GM21576 (cell line): Measurements from ENCODE around the gene ELAC1.
"Not testable (repeated sequence)": the region's sequence is repeated elsewhere in the genome, so short reads cannot be mapped to it uniquely, and the experiment has no call there.

Source experiments
- ATAC-seq: cut with Tn5 transposase; IDR thresholded peaks from one replicate; pipeline ENCODE4 v1.9.1; 2021; ENCODE audit warnings: mild to moderate bottlenecking, moderate library complexity; ENCODE audit not compliant: unreplicated experiment

The ELAC1 gene, protein sequence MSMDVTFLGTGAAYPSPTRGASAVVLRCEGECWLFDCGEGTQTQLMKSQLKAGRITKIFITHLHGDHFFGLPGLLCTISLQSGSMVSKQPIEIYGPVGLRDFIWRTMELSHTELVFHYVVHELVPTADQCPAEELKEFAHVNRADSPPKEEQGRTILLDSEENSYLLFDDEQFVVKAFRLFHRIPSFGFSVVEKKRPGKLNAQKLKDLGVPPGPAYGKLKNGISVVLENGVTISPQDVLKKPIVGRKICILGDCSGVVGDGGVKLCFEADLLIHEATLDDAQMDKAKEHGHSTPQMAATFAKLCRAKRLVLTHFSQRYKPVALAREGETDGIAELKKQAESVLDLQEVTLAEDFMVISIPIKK

DNA sequence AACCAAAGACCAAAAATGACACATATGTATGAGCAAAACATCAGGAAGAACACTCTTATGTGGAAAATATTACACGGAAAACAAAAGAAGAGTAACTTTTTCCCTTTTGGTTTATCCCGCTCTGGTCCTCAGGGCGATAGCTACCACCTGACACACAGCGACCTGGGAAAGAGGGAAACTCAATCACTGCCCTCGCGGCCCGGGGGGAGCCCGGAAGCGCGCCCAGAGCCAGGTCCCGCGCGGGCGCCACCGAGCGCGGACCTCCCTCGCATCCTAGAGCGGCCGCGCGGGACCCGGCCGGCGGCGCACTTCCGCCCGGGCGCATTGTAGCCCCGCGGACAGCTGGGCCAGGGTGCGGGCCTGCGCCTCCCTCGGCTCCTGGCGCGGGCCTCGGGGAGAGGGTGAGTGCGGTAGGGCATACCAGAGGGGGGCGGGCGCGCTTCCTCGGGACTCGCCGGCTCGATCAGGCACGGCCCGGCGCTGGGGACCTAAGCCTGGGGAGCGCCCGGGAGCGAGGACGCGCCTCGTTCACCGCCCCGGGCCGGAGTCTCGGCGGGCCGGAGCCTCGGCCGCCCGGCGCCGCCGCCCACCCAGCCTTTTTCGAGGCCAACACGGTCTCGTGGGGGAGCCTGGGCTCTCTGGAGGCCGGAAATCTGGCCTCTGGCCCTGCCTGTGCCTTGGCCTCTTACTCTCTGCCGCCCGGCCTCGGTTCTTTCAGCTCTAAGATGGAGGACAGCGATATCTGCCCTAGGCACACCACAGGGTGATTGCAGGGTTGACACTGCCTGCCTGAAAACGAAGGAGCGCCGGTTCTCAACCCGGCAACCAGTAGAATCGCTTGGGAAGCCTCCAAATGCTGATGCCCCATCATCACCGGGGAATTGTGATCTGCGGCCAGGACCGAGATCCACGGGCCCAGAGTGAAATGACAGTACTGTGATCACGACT is at the start of gene ELAC1:
Gene ELAC1 (plus strand): TSS at position 327 of the 948 bp plus-strand sequence. CDS start 6,365 bp downstream, outside the sequence.
- peak; percentile 93 for ATAC-seq

DNA sequence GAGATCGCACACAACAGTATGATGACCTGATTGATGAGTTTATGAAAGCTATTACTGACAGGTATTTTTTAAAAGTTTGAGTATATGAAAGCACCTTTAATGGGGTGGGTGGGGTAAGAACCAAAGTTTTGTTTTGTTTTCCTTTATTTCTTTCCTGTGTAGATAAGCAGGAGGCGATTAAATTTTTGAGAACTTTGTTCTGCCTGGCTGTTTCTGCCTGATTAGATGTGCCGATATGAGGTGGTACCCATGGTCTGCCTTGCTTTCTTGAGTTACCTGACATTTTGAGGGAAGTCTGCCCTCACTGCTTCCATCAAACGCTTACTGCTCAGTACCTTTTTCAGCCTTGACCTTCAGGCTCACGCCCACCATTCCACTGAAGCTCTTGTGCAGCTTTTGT is 49.7 kb upstream of the ELAC1 start:
- no peak for ATAC-seq

- no peak for ATAC-seq
These were observed 43.5 kb upstream of the ELAC1 start for GRCh38 chr18:50924372-50924771.

GRCh38 chr18:50926521-50926920 is 41.3 kb upstream of the ELAC1 start:
- no peak for ATAC-seq

- no peak for ATAC-seq
These were observed 39.3 kb upstream of the ELAC1 start for GRCh38 chr18:50928551-50928950.

DNA sequence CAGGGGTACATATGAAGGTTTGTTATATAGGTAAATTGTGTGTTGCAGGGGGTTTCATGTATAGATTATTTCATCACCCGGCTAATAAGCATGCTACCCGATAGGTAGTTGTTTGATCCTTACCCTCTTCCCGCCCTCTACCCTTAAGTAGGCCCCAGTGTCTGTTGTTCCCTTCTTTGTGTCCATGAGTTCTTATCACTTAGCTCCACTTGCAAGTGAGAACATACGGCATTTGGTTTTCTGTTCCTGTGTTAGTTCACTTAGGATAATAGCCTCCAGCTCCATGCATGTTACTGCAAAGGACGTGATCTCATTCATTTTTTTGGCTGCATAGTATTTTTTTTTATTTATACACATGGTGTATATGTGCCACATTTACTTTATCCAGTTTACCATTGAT is 34.2 kb upstream of the ELAC1 start:
- ATAC-seq = no peak

GRCh38 chr18:50934545-50935211 is 33.2 kb upstream of the ELAC1 start:
- no peak for ATAC-seq

GRCh38 chr18:50935493-50936191 is 32.2 kb upstream of the ELAC1 start:
- ATAC-seq = no peak

DNA sequence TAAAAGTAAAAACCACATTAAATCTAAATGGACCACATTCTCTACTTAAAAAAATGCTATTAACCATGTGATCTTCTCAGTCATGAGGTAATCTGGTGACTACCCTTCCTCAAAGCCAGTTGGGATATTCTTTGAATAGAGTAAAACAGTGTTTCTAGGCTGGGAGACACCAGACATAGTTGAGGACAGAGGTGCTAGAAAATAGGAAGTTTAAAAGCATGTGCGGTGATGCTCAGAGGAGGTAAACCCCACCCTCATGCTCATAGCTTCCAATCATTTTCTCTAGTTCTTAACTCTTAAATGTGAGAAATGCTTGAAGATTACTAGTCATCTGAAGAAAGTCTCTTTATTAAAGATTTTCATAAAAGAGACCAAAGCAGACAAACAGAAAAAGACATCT is 30.7 kb upstream of the ELAC1 start:
- ATAC-seq = no peak

DNA sequence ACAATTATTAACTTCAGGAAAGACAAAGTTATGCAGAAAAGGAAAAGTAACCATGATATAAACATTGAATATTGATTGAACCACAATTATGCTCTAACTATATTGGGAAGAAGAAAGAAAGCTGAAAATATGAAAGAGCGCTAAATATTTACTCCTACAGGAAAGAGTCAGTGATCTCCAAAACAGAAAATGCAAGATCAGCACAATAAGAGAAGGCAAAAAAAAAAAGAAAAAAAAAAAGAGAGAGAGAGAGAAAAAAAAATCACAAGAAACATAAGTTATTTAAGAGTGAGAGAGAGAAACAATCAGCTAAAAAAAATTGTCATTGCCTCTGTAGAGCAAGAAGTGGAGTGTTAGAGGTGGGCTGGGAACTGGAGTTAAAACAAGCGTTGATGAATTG is 28.9 kb upstream of the ELAC1 start:
- ATAC-seq = no peak

- no peak for ATAC-seq
These were observed 23.5 kb upstream of the ELAC1 start for GRCh38 chr18:50944245-50944932.

GRCh38 chr18:50945918-50946317 is 21.9 kb upstream of the ELAC1 start:
- not testable (repeated sequence) for ATAC-seq

DNA sequence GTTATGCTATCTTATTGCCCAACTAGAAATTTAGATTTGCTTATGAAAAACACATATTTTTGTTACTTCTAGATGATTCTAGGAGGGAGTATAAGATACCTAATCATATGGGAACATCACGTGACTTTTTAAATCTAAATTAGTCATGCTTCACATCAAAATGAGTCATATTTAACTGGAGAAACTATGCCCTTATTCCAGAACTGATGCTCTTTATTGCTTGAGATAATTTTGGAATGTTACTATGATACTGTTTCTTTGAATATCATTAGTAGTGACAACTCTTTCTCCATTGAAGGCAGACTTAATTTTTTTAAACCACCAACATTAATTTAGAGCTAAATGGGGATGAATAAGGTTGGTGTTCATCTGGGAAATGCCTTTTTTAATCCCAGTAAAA is 19.9 kb upstream of the ELAC1 start:
- no peak for ATAC-seq

DNA sequence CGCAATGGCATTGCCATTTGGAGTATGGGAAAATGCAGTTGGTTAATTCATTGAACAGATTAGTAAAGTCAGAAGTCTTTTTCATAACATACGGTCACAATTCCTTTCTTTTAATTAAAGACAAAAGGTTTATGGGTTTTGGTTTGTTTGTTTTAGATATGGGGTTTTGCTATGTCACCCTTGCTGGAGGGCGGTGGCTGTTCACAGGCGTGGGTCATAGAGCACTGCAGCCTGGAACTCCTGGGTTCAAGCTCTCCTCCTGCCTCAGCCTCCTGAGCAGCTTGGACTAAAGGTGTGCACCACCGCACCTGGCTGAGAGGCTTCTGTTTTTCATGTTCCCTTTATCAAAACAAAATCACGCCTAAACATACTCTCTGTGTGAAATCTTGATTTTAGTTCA is 18.7 kb upstream of the ELAC1 start:
- no peak for ATAC-seq

GRCh38 chr18:50950626-50951025 is 17.2 kb upstream of the ELAC1 start:
- no peak for ATAC-seq

- no peak for ATAC-seq
These were observed 14.0 kb upstream of the ELAC1 start for GRCh38 chr18:50953822-50954221.

GRCh38 chr18:50955253-50955652 is 12.6 kb upstream of the ELAC1 start:
- ATAC-seq = no peak

GRCh38 chr18:50956116-50956515 is 11.7 kb upstream of the ELAC1 start:
- ATAC-seq = no peak

GRCh38 chr18:50961974-50962373 is 5.9 kb upstream of the ELAC1 start:
- no peak for ATAC-seq

DNA sequence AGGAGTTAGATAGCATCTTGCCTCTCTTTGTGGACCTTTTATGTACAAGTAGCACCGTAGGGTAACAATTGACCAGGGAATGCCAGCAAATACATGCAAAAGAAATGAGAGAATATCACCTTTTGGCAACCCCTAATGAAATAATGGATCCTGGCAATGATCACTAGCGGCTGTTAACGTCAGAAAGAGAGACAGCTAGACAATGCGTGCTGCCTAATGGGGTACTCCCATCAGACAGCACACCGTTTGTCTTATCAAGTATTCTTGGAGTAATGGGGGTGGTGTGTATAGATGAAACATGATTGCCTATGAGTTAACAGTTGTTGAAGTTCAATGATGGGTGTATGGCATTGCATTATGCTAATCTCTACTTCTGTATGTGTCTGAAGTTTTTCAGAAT is 1.6 kb downstream of the ELAC1 start:
- no peak for ATAC-seq
